ENCODE results near the gene TUBGCP2.

Gene TUBGCP2

DNA sequence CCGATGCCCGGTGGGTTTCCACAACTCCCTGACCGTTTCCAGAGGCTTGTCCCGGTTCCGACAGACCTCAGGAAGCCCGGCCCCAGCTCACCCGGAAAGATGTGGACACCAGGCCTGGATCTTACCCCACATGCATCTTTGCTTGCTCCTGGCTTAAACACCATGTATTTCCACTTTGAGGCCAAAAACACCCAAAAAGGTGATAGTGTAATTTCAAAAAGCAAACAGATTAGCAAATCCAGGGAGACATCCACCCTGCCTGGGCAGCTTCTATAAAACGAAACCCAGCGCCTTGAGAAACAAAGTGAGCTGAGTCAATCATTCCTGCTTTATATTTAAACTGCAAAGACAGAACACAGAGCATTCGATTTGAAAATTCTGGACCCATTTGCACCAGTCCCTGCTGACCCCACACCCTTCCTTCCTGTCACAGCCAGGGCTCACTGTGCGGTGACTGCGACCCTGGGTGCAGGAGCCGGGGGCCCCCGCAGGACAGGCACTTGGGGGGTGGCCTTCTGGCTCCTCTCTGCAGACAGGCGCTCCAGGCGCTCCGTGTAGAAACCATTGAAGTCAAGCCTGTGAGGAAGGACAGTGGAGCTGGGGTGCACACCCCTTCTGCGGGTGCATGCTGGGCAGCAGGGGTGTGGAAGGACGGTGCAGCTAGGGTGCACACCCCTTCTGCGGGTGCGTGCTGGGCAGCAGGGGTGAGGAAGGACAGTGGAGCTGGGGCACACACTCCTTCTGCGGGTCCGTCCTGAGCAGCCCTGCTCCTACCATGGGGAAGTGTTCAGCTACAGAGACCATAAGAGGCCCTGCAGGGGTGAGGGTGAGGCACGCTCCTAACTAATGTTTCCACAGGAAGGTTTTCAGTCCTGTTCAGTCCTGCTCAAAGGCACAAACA lies 29.1 kb downstream of the TUBGCP2 start:
- ATAC-seq (no peak), DNase-seq (no peak)

DNA sequence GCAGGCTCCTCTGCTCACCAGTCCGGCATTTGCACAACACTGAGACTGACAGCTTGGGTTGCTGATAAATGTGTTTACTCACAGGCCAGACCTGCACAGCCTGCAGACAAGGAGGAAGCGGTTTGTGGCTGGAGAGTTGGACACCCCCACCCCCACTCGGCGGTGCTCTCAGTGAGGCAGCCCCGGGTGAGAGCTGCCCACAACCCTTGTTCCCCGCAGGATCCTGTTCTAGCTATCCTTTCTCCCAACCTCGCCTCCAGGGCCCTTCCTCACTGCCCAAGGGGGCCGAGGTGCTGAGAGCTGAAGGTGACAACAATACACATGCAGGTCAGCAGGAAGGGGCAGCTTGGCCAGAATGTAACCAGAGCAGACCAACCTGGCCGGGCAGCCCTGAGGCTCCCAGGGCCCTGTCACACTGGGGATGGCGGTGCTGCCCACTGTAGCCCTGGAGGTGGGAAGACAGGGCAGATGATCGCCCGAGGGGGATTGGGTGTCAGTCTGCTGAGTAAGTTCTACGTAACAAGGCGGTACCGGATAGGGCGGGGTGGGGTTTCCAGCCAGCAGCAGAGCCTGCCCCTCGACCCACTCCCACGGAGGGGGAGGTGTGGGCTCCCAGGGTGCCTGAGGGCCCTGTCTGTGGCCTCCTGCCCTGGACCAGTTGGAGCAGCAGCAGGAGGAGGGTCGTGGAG lies 30.0 kb downstream of the TUBGCP2 start:
- ATAC-seq, result peak; percentile 8
- DNase-seq, result peak; percentile 66

DNA sequence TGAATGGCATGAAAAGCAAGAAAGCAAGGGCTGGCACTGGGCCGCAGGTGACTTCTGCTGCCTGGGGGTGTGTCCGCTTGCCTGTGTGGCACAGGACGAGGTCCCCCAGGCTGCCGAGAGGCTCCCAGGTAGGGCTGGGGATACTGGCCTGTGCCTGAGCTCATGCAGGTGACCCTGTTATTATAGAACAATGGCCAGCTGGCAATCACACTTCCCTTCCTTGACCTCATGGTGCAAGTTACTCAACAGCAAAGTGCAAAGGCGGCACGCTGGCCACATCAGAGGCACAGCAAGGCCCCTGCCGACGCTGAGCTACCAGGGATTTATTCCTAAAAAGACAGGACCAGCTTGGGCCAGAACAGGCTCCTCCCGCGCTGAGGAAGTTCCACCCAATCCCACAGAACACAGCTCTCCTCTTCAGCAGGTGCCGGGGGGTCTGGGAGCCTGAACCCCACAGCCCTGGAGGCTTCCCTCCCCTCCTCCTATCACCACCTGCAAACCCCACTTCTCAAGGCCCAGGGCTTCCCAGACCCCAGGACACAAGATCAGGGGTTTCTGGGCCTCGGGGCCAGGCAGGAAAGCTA lies 30.6 kb downstream of the TUBGCP2 start:
- no peak for DNase-seq
- no peak for ATAC-seq

DNA sequence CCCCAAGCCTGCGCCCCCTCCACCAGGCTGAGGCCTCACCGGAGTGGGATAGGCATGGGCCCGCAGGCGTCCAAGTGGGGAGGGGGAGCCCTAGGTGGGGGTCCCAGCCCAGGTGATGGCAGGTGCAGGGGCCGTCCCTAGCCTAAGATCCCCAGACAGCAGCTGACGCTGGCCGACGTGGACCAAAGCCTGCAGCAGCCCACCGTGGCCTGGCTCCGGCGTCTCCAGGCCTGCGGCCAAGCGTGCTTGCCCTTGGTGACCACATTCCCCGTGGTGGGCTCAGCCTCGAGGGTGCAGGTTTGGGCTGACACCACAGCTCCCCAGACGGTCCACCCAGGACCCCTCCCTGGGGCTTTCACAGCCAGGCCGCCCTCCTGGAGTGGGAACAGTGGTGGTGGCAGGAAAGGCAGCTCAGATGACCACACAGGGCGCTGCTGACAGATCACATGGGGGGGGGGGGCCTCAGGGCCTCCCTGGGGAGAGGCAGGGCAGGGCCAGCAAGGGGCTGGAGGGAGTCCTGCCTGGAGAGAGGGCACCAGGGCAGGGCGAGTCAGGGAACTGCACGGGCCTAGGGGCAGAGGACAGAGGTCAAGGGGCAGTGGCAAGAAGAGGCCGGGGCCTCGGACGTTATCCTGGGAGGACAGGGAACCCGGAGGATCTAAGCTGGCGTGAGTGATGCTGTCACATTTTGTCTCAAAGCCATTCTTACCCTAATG lies 31.2 kb downstream of the TUBGCP2 start:
- no peak for ATAC-seq
- no peak for DNase-seq

DNA sequence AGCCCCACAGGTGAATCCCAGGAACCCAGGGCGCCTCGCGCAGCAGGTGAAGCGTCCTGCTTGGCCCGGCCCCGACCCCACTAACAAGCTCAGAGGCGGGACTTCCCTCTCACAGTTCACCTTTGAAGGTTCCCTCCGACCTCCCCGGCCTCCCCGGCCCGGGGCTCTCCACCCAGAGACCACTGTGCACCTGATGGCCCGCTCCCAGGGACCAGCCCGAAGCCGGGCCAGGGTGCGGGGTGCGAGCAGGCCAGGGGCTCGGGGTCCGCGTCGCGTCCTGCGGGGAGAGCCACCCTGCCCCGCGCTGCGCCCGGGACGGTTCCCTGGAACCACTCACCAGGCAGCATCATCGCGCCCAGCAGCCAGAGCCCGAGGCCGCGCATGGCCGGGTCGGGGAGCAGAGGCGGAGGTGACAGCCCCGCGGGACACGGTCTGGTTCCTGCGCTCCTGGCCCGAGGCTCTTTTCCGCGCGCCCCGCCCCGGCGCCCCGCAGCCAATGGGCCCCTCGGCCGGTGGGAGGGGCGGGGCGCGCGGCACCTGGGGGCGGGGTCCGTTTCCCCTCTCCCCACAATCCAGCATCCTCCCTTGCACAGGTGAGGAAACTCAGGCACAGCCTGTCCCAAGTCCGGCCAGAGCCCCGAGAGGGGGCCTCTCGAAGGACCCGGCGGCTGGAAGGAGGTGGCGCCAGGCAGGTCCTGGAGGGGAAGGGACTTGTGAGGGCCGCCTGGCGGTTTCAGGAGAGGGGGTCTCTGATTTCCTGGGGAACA lies 32.1 kb downstream of the TUBGCP2 start, which contains the start of gene ADAM8:
TSS of gene ADAM8 (minus strand) at position 434 of the 767 bp plus-strand sequence. CDS start at position 383, 51 bp downstream.
- DNase-seq, result peak; percentile 82
- ATAC-seq, result peak; percentile 38

- DNase-seq, result no peak
- no peak for ATAC-seq
These were observed 32.6 kb downstream of the TUBGCP2 start for GRCh38 chr10:133276100-133276434.

GRCh38 chr10:133275684-133276092 lies 33.0 kb downstream of the TUBGCP2 start:
- ATAC-seq (peak; percentile 47), DNase-seq (peak; percentile 75)

GRCh38 chr10:133274751-133275683 lies 33.7 kb downstream of the TUBGCP2 start:
- peak; percentile 61 for ATAC-seq

DNA sequence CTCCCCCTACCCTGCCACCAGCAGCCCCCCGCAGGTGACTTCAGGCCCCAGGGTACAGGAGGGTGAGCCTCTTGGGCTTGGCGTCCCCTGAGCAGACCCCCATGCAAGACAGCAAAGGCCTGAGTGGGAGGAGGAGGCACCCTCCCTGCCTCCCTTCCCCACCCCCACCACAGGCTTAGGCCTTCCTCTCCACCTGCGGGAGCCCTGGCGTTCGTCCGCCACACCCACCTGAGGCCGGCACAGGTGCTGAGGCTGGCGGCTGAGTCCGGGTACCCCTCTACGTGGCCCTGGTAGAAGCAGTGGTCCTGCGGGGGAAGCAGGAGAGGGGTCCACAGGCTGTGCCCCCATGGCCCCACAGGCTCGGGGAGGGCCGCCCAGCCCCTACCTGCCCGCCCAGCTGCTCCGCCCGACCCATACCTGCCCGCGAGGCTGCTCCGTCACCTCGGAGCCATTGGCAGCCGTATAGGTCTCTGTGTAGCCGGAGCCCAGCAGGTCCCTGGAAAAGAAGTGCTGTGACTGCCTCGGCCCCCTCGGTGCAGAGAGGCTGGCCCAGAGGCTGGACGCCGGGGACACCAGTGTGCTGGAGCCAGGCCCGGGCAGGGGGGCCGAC lies 35.0 kb downstream of the TUBGCP2 start:
- no peak for ATAC-seq
- DNase-seq, result no peak

More at GRCh38 chr10:133274751-133275683, 33.7 kb downstream of the TUBGCP2 start:
- DNase-seq, result peak; percentile 85

DNA sequence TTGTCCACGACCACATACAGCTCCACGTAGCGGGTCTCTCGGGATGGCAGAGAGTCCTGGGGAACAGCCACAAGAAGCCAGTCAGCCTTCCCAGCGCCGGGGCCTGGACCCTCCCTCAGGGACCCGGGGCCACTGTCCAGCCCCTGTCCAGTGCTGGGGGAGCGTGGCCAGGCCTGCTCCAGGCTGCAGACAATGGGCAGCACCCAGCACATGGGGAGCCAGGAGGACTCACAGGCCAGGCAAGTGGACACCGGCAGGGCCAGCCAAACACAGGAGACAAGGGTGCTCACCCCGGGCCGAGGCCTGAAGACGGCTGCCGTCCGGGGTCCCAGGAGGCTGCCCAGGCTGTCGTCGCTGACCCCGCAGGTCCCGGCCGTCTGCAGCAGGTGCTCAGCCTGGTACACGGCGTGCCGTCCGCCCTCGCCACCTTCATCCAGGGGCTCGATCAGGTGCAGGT lies 35.7 kb downstream of the TUBGCP2 start:
- ATAC-seq, result no peak
- DNase-seq, result no peak

GRCh38 chr10:133272301-133272963 lies 36.2 kb downstream of the TUBGCP2 start:
- no peak for DNase-seq

DNA sequence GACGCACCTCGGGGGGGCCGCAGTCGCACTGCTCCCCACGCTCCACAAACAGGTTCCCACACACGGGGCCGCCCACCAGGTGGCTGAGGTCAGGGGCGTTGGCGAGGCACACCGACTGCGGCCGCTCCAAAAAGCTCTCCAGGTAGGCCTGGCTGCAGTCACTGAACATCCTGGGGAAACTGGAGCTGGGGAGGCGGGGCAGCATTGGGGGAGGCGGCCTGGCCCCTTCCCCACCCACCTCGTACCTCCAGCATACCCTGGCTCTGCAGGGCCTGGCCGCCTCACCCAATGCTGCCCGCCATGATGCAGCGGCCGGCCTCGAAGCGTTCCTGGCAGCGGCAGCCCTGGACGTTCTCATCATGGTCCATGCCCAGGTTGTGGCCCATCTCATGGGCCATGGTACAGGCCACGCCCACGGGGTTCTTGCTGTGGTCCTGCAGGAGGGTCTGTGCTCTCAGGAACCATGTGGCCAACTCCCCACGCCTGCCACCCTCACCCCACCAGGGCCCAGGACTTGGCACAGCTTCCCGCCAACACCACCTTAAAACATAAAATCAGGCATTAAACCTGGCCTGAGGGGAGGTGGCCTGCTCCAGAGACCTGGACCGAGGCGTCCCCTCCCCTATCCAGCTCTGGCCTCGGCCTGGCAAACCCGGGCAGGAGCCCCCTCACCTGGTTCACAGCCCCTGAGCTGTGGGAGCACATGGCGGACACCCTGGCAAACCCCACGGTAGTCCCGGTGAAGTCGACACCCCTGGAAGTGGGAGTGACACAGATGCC lies 37.0 kb downstream of the TUBGCP2 start:
- ATAC-seq (no peak), DNase-seq (no peak)

More at GRCh38 chr10:133272301-133272963, 36.2 kb downstream of the TUBGCP2 start:
- no peak for ATAC-seq

DNA sequence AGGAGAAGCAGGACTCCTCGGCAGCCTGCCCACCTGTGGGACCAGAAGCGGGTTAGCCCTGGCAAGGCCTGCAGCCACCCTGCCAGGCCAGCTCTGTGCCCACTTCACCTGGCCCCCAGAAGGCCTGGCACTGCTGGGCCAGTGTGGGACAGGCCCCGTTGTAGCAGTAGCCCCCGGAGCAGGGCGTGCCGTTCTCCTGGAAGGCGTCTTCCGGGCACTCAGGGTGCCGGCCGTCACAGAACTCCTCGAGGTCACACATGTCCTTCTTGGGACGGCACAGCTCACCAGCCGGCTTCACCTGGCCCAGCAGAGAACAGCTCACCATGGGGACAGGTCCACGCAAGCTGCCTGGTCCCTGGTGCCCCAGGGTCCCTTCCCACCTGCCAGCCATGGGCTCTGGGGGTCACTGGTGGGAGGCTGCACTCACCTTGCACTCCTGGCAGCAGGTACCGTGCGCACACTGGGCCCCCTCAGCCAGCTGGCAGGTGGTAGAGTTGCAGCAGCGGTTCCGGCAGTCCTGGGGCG lies 37.8 kb downstream of the TUBGCP2 start:
- DNase-seq (no peak), ATAC-seq (no peak)

DNA sequence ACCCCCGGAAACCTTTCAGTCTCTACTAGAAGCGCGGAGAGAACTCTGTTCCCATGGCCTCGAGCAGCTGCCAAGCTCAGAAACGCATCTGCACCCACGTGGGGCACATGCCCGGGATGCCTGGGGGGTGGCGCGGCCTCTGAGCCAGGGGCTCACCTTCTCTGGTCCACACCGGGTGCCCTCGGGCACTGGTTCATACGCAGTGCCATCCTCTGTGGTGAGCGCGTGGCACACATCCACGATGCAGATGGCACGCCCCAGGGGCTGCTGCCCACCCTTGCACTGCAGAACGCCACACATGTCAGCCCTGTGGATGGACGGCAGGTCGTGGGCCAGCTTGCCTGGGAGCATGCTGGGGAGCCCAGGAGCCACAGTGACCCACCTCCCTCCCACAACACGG lies 38.5 kb downstream of the TUBGCP2 start:
- ATAC-seq (no peak), DNase-seq (no peak)

DNA sequence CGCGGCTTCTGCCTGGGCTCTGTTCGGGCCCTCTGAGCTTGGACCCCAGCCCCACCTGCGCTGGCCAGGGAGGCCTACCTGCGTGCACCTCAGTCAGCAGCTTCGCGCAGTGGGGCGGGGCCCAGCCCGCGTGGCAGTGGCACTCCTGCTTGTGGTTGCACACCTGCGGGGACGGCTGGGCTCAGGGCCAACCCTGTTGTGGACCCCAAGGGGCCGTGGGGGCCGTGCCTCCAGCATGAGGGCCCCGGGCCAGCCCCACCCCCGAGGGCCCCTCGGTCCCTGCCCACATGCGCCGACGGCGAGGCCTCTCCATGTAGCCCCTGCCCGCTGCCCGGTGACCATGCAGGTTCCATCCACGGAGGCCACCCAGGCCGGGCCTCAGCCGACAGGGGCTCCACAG lies 39.3 kb downstream of the TUBGCP2 start:
- DNase-seq (no peak), ATAC-seq (no peak)

DNA sequence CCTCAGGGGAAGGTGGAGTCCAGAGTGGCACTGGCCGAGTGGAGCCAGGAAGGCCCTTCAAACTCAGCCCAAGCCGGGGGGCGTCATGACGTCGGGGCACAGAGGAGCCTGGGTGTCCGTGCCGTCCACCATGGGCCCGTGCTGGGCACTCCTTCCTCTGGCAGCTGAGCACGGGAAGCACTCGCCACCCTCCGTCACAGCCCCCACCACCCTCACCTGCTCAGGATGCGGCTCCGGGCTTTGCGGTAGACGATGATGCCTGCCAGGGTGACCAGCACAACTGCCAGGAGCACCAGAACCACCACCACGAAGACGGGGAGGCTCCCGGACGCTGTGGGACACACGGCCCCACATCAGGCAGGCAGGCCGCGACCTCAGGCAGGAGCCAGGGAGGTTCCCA lies 40.1 kb downstream of the TUBGCP2 start:
- DNase-seq, result no peak

DNA sequence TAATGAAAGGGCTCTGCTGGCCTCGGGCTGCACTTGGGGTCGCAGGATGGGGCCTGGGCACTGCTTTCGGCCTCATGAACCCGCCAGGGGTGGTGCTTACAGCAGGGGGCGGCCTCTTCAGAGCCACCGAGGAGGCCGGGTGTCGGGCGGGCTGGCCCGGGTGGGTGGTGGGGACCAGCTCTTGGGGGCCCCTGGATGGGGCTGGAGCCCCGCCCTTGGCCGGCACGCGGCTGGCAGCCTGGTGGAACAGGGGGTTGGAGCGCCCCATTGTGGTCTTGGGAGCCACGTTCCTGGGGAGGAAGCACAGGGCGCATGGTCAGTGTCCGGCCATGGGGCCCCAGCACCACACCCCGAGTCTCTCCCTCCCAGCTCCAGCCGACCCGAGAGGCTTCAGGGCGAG lies 40.8 kb downstream of the TUBGCP2 start:
- DNase-seq (no peak), ATAC-seq (no peak)

More for the DNA sequence above, 40.1 kb downstream of the TUBGCP2 start:
- ATAC-seq, result no peak

- ATAC-seq (no peak), DNase-seq (no peak)
These were observed 41.4 kb downstream of the TUBGCP2 start for GRCh38 chr10:133267293-133267692.

All from stimulated activated naive CD8-positive, alpha-beta T cell treated with anti-CD3 and anti-CD28 coated beads, Interleukin-15, Interleukin-2, amounts not matched to agents 100 U/mL and 50 U/mL, for 24 hours (primary cell).